CD8-positive, alpha-beta memory T cell (primary cell): ENCODE data around the gene SORCS2. TPM values are rescaled to one million over a fixed set of nuclear protein-coding genes. Genes with fewer than 3 reads are reported as not detected.

Source experiments
- CTCF ChIA-PET: fragments of 350-600 bp; sonication (Branson Sonifier 250); formaldehyde crosslinking; loops from one replicate; lab custom pipeline; 2021; ENCODE audit warnings: antibody characterized with exemption; lab: Charles Lee
- POLR2A ChIA-PET: fragments of 350-600 bp; sonication (Branson Sonifier 250); formaldehyde crosslinking; loops from one replicate; lab custom pipeline; 2021; ENCODE audit warnings: antibody characterized with exemption; lab: Charles Lee
- DNase-seq, 5 donors: peaks; one replicate each; pipeline versions ENCODE4 v3.0.0 to v3.0.0-alpha.2; 2020 to 2022; ENCODE audit warnings: mixed read lengths in 1 of 5
- H3K27ac ChIP-seq: one replicate; pipeline ENCODE4 v1.7.0; 2013; ENCODE audit warnings: low read depth, mild to moderate bottlenecking, low read length, moderate library complexity
- H3K27me3 ChIP-seq: 2 replicates; pipeline ENCODE4 v1.7.0; 2013; ENCODE audit warnings: low read length, mild to moderate bottlenecking; ENCODE audit not compliant: insufficient read depth, poor library complexity, severe bottlenecking
- H3K36me3 ChIP-seq: 2 replicates; pipeline ENCODE4 v1.7.0; 2013; ENCODE audit warnings: mild to moderate bottlenecking, low read length, moderate library complexity; ENCODE audit not compliant: insufficient read depth
- H3K4me1 ChIP-seq: 2 replicates; pipeline ENCODE4 v1.7.0; 2013; ENCODE audit warnings: mild to moderate bottlenecking, low read length, moderate library complexity; ENCODE audit not compliant: insufficient read depth
- H3K4me3 ChIP-seq: 2 replicates; pipeline ENCODE4 v1.7.0; 2013; ENCODE audit warnings: mild to moderate bottlenecking, low read length
- H3K9me3 ChIP-seq: 2 replicates; pipeline ENCODE4 v1.7.0; 2013; ENCODE audit warnings: mild to moderate bottlenecking, low read length
- H3K27ac Mint-ChIP-seq, 8 donors: one replicate each; pipeline ENCODE4 v1.8.0; 2020 to 2021; ENCODE audit warnings: mixed read lengths in 8 of 8, mild to moderate bottlenecking in 6 of 8, inconsistent platforms in 3 of 8, moderate library complexity in 3 of 8
- H3K27me3 Mint-ChIP-seq, 2 donors: one replicate each; pipeline ENCODE4 v1.8.0; 2020 to 2021; ENCODE audit warnings: mixed read lengths in 2 of 2, mild to moderate bottlenecking in 1 of 2, moderate library complexity in 1 of 2
- H3K36me3 Mint-ChIP-seq, 3 donors: one replicate each; pipeline ENCODE4 v1.8.0; 2020 to 2021; ENCODE audit warnings: mixed read lengths in 3 of 3, inconsistent platforms in 1 of 3, mild to moderate bottlenecking in 1 of 3
- H3K4me1 Mint-ChIP-seq, 3 donors: one replicate each; pipeline ENCODE4 v1.8.0; 2020 to 2021; ENCODE audit warnings: mixed read lengths in 3 of 3, inconsistent platforms in 1 of 3, mild to moderate bottlenecking in 1 of 3
- H3K4me3 Mint-ChIP-seq, 7 donors: one replicate each; pipeline ENCODE4 v1.8.0; 2020 to 2021; ENCODE audit warnings: mixed read lengths in 7 of 7, mild to moderate bottlenecking in 6 of 7, moderate library complexity in 4 of 7, inconsistent platforms in 2 of 7
- H3K9me3 Mint-ChIP-seq, 5 donors: one replicate each; pipeline ENCODE4 v1.8.0; 2020 to 2022; ENCODE audit warnings: mixed read lengths in 5 of 5, mild to moderate bottlenecking in 3 of 5, moderate library complexity in 2 of 5, inconsistent platforms in 1 of 5
- polyA plus RNA-seq: library from polyadenylated mRNA; unstranded; fragments of 300-500 nt; fragmentation: Illumina TruSeq; gene quantifications from one replicate; pipeline ENCODE4 v1.2.3, GENCODE V29; 2021
- total RNA-seq, 2 experiments: library from RNA; stranded (reverse); gene quantifications; one replicate each; pipeline ENCODE4 v1.2.3, GENCODE V29; 2021

Gene SORCS2
- total and polyA plus RNA-seq, 3 experiments from 2014 or later, result not detected

GRCh38 chr4:7433376-7434140, 241.2 kb downstream of the SORCS2 start:
- Histone ChIP-seq H3K9me3 (no peaks in the 10 kb centered on the region), H3K36me3 (no peaks in the 10 kb centered on the region), H3K27me3 (no peaks in the 10 kb centered on the region), H3K4me1 (no peaks in the 10 kb centered on the region), H3K27ac (no peak overlapping the region), H3K4me3 (no peak overlapping the region)
- H3K27ac Mint-ChIP-seq, result peak overlapping the region in 1 of 8 donors; percentile 32
- peak in 1 of 5 donors; percentile 37 for DNase-seq
- H3K36me3 Mint-ChIP-seq, result no peaks in the 10 kb centered on the region
- H3K4me1 Mint-ChIP-seq, result peaks cover 0 to 1% (median 0%) of the 10 kb centered on the region in 3 donors
- ChIA-PET CTCF (no interaction called here), POLR2A (no interaction called here)
- no peaks in the 10 kb centered on the region for H3K9me3 Mint-ChIP-seq
- H3K4me3 Mint-ChIP-seq, result peak overlapping the region in 1 of 7 donors; percentile 6
- H3K27me3 Mint-ChIP-seq, result peaks cover 0 to 3% of the 10 kb centered on the region in 2 donors

- no peak for DNase-seq
- Mint-ChIP-seq H3K36me3 (no peaks in the 10 kb centered on the region), H3K4me1 (peaks cover 0 to 1% (median 0%) of the 10 kb centered on the region in 3 donors), H3K4me3 (no peak overlapping the region), H3K27me3 (peaks cover 2 to 3% of the 10 kb centered on the region in 2 donors), H3K27ac (peak overlapping the region in 1 of 8 donors; percentile 32), H3K9me3 (no peaks in the 10 kb centered on the region)
- Histone ChIP-seq H3K36me3 (no peaks in the 10 kb centered on the region), H3K9me3 (no peaks in the 10 kb centered on the region), H3K4me3 (no peak overlapping the region), H3K4me1 (no peaks in the 10 kb centered on the region), H3K27me3 (no peaks in the 10 kb centered on the region), H3K27ac (no peak overlapping the region)
- ChIA-PET POLR2A (no interaction called here), CTCF (no interaction called here)
Observed at GRCh38 chr4:7434141-7434765, 241.9 kb downstream of the SORCS2 start.

GRCh38 chr4:7434766-7435150, 242.4 kb downstream of the SORCS2 start, which contains the start of gene PSAPL1:
TSS of gene PSAPL1 (minus strand) at chr4:7434930. CDS start at chr4:7434879, 51 bp downstream.
- POLR2A ChIA-PET, result no interaction called here
- peaks cover 0 to 1% (median 0%) of the 10 kb centered on the region in 3 donors for H3K4me1 Mint-ChIP-seq

GRCh38 chr4:7435471-7436061, 243.2 kb downstream of the SORCS2 start:
- H3K36me3 Mint-ChIP-seq, result no peaks in the 10 kb centered on the region
- no peak for DNase-seq
- H3K27me3 Mint-ChIP-seq, result peaks cover 2 to 4% of the 10 kb centered on the region in 2 donors
- Histone ChIP-seq H3K27ac (no peak overlapping the region), H3K4me1 (no peaks in the 10 kb centered on the region), H3K4me3 (no peak overlapping the region), H3K36me3 (no peaks in the 10 kb centered on the region), H3K27me3 (no peaks in the 10 kb centered on the region), H3K9me3 (no peaks in the 10 kb centered on the region)
- peaks cover 0 to 1% (median 0%) of the 10 kb centered on the region in 3 donors for H3K4me1 Mint-ChIP-seq
- H3K27ac Mint-ChIP-seq, result peak overlapping the region in 1 of 8 donors; percentile 63
- CTCF ChIA-PET, result no interaction called here
- no peaks in the 10 kb centered on the region for H3K9me3 Mint-ChIP-seq
- no peak overlapping the region for H3K4me3 Mint-ChIP-seq
- POLR2A ChIA-PET, result no interaction called here

More at GRCh38 chr4:7434766-7435150, 242.4 kb downstream of the SORCS2 start, which contains the start of gene PSAPL1:
- Histone ChIP-seq H3K9me3 (no peaks in the 10 kb centered on the region), H3K4me3 (no peak within 1 kb of the TSS), H3K27me3 (no peaks in the 10 kb centered on the region), H3K27ac (no peak within 1 kb of the TSS), H3K4me1 (no peaks in the 10 kb centered on the region), H3K36me3 (no peaks in the 10 kb centered on the region)
- no peaks in the 10 kb centered on the region for H3K9me3 Mint-ChIP-seq
- peak within 1 kb of the TSS in 2 of 8 donors; percentile 32 to 63 for H3K27ac Mint-ChIP-seq
- H3K4me3 Mint-ChIP-seq, result no peak within 1 kb of the TSS
- H3K36me3 Mint-ChIP-seq, result no peaks in the 10 kb centered on the region
- peak in 1 of 5 donors; percentile 35 for DNase-seq
- peaks cover 2 to 3% of the 10 kb centered on the region in 2 donors for H3K27me3 Mint-ChIP-seq
- CTCF ChIA-PET, result no interaction called here

- DNase-seq, result no peak
- H3K4me3 Mint-ChIP-seq, result no peak overlapping the region
- POLR2A ChIA-PET, result no interaction called here
- Histone ChIP-seq H3K27me3 (no peaks in the 10 kb centered on the region), H3K36me3 (no peaks in the 10 kb centered on the region), H3K27ac (no peak overlapping the region), H3K4me3 (no peak overlapping the region), H3K9me3 (no peaks in the 10 kb centered on the region), H3K4me1 (no peaks in the 10 kb centered on the region)
- H3K9me3 Mint-ChIP-seq, result no peaks in the 10 kb centered on the region
- H3K27ac Mint-ChIP-seq, result no peak overlapping the region
- no peaks in the 10 kb centered on the region for H3K36me3 Mint-ChIP-seq
- CTCF ChIA-PET, result no interaction called here
- H3K27me3 Mint-ChIP-seq, result peaks cover 7 to 8% of the 10 kb centered on the region in 2 donors
- H3K4me1 Mint-ChIP-seq, result peaks cover 0 to 1% (median 0%) of the 10 kb centered on the region in 3 donors
Observed at GRCh38 chr4:7436256-7436655, 243.9 kb downstream of the SORCS2 start.

GRCh38 chr4:7439699-7440098, 247.4 kb downstream of the SORCS2 start:
- Histone ChIP-seq H3K27me3 (no peaks in the 10 kb centered on the region), H3K27ac (no peak overlapping the region), H3K4me1 (no peaks in the 10 kb centered on the region), H3K36me3 (no peaks in the 10 kb centered on the region), H3K4me3 (no peak overlapping the region), H3K9me3 (no peaks in the 10 kb centered on the region)
- Mint-ChIP-seq H3K4me3 (no peak overlapping the region), H3K36me3 (no peaks in the 10 kb centered on the region), H3K4me1 (peaks cover 0 to 1% (median 0%) of the 10 kb centered on the region in 3 donors), H3K27ac (no peak overlapping the region), H3K27me3 (peaks cover 10 to 28% of the 10 kb centered on the region in 2 donors), H3K9me3 (no peaks in the 10 kb centered on the region)
- no peak for DNase-seq
- ChIA-PET CTCF (no interaction called here), POLR2A (no interaction called here)

GRCh38 chr4:7441201-7441600, 248.9 kb downstream of the SORCS2 start:
- Mint-ChIP-seq H3K4me3 (no peak overlapping the region), H3K27ac (no peak overlapping the region), H3K9me3 (no peaks in the 10 kb centered on the region), H3K36me3 (no peaks in the 10 kb centered on the region), H3K27me3 (peaks cover 10 to 29% of the 10 kb centered on the region in 2 donors), H3K4me1 (no peaks in the 10 kb centered on the region)
- H3K4me1 ChIP-seq, result no peaks in the 10 kb centered on the region
- ChIA-PET POLR2A (no interaction called here), CTCF (no interaction called here)
- no peaks in the 10 kb centered on the region for H3K9me3 ChIP-seq
- no peak overlapping the region for H3K27ac ChIP-seq
- no peaks in the 10 kb centered on the region for H3K27me3 ChIP-seq
- H3K4me3 ChIP-seq, result no peak overlapping the region
- H3K36me3 ChIP-seq, result no peaks in the 10 kb centered on the region
- no peak for DNase-seq
